Neutrophil (primary cell): ENCODE data around the gene DGCR2.
A peak's percentile ranks its signal among the peaks of the same experiment; 100 is the strongest.

ENCODE experiments used
- H3K27ac ChIP-seq: fragments of 200-600 bp; sonication (generic); 2 replicates; pipeline ENCODE4 v1.5.1; 2016; ENCODE audit warnings: mild to moderate bottlenecking, moderate library complexity
- H3K27me3 ChIP-seq: fragments of 200-600 bp; sonication (generic); 2 replicates; pipeline ENCODE4 v1.6.0; 2016; ENCODE audit warnings: mild to moderate bottlenecking
- H3K36me3 ChIP-seq: fragments of 200-600 bp; sonication (generic); 2 replicates; pipeline ENCODE4 v1.5.1; 2017
- H3K4me1 ChIP-seq, 2 experiments: fragments of 200-600 bp in 1 of 2; sonication (generic) in 1 of 2; 1 replicate in 1 of 2; 2 replicates in 1 of 2; pipeline versions ENCODE4 v1.5.1 to v1.6.1; 2013 to 2016; ENCODE audit warnings: low read depth in 1 of 2, low read length in 1 of 2, mild to moderate bottlenecking in 1 of 2, moderate library complexity in 1 of 2; ENCODE audit not compliant: control insufficient read depth in 1 of 2, insufficient read depth in 1 of 2
- H3K4me3 ChIP-seq, 2 experiments: fragments of 200-600 bp in 1 of 2; sonication (generic) in 1 of 2; 1 replicate in 1 of 2; 2 replicates in 1 of 2; pipeline ENCODE4 v1.5.1; 2013 to 2016; ENCODE audit warnings: low read depth in 1 of 2, low read length in 1 of 2, mild to moderate bottlenecking in 1 of 2, moderate library complexity in 1 of 2
- H3K9me3 ChIP-seq: fragments of 200-600 bp; sonication (generic); 2 replicates; pipeline ENCODE4 v1.5.1; 2016
- CTCF ChIP-seq: fragments of 200-600 bp; sonication (generic); IDR thresholded peaks from 2 replicates; pipeline ENCODE4 v1.5.1; 2016; ENCODE audit warnings: antibody characterized with exemption

The DGCR2 gene

GRCh38 chr22:19111584-19111983 lies 10.6 kb downstream of the DGCR2 start:
- Histone ChIP-seq H3K4me1 (peaks cover 92 to 98% of the 10 kb centered on the region in 2 experiments), H3K4me3 (peak overlapping the region in 1 of 2 experiments; percentile 57), H3K27ac (peak overlapping the region; percentile 96), H3K9me3 (no peaks in the 10 kb centered on the region), H3K27me3 (no peaks in the 10 kb centered on the region), H3K36me3 (no peaks in the 10 kb centered on the region)
- TF ChIP-seq CTCF: no peak

- H3K9me3 ChIP-seq: no peaks in the 10 kb centered on the region
- no peaks in the 10 kb centered on the region for H3K36me3 ChIP-seq
- peak overlapping the region in 1 of 2 experiments; percentile 57 for H3K4me3 ChIP-seq
- peak overlapping the region; percentile 96 for H3K27ac ChIP-seq
- H3K4me1 ChIP-seq: peaks cover 92 to 98% of the 10 kb centered on the region in 2 experiments
- no peaks in the 10 kb centered on the region for H3K27me3 ChIP-seq
- no peak for TF ChIP-seq CTCF
Measured at GRCh38 chr22:19111140-19111539, 11.1 kb downstream of the DGCR2 start.

- Histone ChIP-seq H3K4me3 (peak overlapping the region; percentile 56 to 57), H3K27ac (peak overlapping the region; percentile 96), H3K36me3 (no peaks in the 10 kb centered on the region), H3K27me3 (no peaks in the 10 kb centered on the region), H3K9me3 (no peaks in the 10 kb centered on the region), H3K4me1 (peaks cover 94 to 98% of the 10 kb centered on the region in 2 experiments)
- TF ChIP-seq CTCF: no peak
Measured at GRCh38 chr22:19110646-19111045, 11.6 kb downstream of the DGCR2 start.

- Histone ChIP-seq H3K27me3 (no peaks in the 10 kb centered on the region), H3K9me3 (no peaks in the 10 kb centered on the region), H3K36me3 (no peaks in the 10 kb centered on the region), H3K4me1 (peaks cover 97 to 98% of the 10 kb centered on the region in 2 experiments), H3K4me3 (peak overlapping the region; percentile 56 to 57), H3K27ac (peak overlapping the region; percentile 96)
- no peak for TF ChIP-seq CTCF
Measured at GRCh38 chr22:19110064-19110458, 12.2 kb downstream of the DGCR2 start.

GRCh38 chr22:19109198-19110063 lies 12.8 kb downstream of the DGCR2 start:
- H3K4me3 ChIP-seq: peak overlapping the region; percentile 56 to 57
- no peaks in the 10 kb centered on the region for H3K36me3 ChIP-seq
- peak overlapping the region; percentile 96 for H3K27ac ChIP-seq
- H3K4me1 ChIP-seq: peaks cover 91 to 98% of the 10 kb centered on the region in 2 experiments
- no peak for TF ChIP-seq CTCF
- H3K9me3 ChIP-seq: no peaks in the 10 kb centered on the region
- H3K27me3 ChIP-seq: no peaks in the 10 kb centered on the region
